ENCODE results near the gene RTEL1.
"Not testable (repeated sequence)": the region's sequence is repeated elsewhere in the genome, so short reads cannot be mapped to it uniquely, and the experiment has no call there.

The RTEL1 gene

GRCh38 chr20:63652192-63652980, 5.7 kb upstream of the RTEL1 start:
- no peak for DNase-seq

GRCh38 chr20:63653041-63653973, 4.8 kb upstream of the RTEL1 start, which contains the start of gene STMN3:
TSS of gene STMN3 (minus strand) at chr20:63653424. CDS start at chr20:63653345, 79 bp downstream.
- DNase-seq = peak; percentile 80 to 93 (median 88)

DNA sequence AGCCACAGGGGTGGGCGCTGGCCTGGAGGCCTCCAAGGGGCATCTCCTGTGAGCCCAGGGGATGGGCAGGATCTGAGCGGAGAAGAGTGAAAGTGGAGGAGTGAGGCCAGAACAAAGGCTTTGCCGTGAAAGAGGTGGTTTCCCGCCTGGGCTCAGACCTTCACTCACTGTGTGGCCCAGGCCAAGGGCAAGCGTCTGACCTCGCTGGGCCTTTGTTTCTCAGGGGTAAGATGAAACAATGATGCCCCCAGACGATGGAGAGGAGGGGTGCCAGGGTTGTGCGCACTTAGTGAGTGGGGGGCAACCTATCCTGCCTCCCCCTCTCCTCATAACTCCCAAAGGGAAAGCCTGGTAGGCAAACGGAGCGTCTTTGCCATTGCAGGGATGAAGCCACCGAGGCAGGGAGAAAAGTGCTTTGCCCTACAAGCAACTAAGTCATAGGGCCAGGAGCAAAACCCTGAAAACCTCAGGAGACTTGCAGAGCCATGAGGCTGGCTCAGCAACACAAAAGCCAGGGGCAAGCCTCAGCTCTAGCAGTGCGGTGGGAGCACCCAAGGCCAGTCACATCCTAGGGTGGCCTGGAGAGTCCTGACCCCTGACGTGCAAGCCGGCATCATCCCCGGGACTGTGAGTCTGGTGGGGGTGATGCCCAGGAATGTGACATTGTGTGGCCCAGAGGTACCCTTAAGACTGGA, 4.0 kb upstream of the RTEL1 start:
- no peak for DNase-seq

DNA sequence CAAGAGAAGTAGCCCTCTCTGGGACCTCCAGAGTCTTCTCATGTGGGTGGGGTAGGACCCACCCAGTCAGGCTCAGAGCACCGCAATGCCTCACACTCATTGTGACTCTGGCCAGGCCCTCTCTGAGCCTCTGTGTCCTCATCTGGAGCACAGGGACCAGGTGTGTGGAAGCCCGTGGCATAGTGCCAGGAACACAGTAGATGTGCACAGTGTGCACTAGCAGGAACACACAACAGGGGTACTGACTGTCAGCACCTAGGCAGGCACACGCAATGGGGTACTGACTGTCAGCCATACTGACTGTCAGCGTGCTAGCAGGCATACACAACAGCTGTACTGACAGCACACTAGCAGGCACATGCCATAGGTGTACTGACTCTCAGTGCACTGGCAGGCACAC, 2.9 kb upstream of the RTEL1 start:
- DNase-seq = no peak

GRCh38 chr20:63656451-63656850, 1.7 kb upstream of the RTEL1 start:
- no peak for DNase-seq

GRCh38 chr20:63657260-63657936, 714 bp upstream of the RTEL1 start:
- DNase-seq = no peak

DNA sequence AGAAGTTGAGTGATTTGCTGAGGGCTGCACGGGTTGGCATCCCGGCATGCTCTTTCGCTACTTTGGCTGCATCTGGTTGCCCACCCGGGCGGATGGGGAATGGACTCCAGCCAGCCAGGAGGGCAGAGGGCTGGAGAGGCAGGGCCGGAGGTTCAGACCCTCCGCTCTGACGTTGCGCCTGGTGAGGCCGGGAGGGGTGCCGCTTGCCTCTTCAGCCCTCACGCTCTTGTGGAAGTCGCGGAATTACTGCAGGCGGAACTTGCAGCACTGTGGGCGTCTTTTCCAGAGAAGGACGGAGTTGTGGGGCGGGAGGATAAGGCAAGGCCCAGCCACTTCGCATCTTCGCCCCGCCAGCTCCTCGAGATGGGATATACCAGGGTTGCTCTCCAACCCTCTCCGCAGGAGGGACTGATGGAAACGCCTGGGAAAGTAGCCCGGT, 656 bp downstream of the RTEL1 start:
- DNase-seq = peak; percentile 71 to 73 (median 71)

DNA sequence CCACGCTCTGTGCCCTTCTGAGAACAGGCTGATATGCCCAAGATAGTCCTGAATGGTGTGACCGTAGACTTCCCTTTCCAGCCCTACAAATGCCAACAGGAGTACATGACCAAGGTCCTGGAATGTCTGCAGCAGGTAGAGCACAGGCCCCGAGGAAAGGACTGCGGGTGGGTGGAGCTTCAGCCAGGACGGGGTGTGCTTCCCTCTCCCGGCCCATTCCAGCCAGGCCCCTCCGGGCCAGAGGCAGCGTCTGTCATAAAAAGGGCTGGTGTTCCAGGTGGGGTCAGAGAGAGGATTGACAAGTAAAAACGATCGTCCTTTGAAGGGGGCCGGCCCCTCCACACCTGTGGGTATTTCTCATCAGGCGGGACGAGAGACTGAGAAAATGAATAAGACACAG, 1.3 kb downstream of the RTEL1 start:
- no peak for DNase-seq

DNA sequence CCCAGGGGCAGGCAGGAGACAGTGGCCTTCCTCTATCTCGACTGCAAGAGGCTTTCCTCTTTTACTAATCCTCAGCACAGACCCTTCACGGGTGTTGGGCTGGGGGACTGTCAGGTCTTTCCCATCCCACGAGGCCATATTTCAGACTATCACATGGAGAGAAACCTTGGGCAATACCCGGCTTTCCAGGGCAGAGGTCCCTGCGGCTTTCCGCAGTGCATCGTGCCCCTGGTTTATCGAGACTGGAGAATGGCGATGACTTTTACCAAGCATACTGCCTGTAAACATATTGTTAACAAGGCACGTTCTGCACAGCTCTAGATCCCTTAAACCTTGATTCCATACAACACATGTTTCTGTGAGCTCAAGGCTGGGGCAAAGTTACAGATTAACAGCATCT, 2.1 kb downstream of the RTEL1 start:
- DNase-seq = not testable (repeated sequence)

GRCh38 chr20:63660622-63661021, 2.5 kb downstream of the RTEL1 start:
- DNase-seq = no peak

DNA sequence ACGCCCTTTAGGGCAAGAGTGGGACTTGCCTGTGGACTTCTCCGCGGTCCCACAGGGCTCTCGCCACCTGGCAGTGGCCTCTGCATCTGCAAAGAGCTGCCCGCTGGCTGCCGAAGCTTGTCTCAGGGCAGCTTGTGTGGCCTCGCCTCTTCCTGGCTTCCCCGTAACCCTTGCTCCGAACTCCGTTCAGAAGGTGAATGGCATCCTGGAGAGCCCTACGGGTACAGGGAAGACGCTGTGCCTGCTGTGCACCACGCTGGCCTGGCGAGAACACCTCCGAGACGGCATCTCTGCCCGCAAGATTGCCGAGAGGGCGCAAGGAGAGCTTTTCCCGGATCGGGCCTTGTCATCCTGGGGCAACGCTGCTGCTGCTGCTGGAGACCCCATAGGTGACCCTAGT, 3.0 kb downstream of the RTEL1 start:
- no peak for DNase-seq

DNA sequence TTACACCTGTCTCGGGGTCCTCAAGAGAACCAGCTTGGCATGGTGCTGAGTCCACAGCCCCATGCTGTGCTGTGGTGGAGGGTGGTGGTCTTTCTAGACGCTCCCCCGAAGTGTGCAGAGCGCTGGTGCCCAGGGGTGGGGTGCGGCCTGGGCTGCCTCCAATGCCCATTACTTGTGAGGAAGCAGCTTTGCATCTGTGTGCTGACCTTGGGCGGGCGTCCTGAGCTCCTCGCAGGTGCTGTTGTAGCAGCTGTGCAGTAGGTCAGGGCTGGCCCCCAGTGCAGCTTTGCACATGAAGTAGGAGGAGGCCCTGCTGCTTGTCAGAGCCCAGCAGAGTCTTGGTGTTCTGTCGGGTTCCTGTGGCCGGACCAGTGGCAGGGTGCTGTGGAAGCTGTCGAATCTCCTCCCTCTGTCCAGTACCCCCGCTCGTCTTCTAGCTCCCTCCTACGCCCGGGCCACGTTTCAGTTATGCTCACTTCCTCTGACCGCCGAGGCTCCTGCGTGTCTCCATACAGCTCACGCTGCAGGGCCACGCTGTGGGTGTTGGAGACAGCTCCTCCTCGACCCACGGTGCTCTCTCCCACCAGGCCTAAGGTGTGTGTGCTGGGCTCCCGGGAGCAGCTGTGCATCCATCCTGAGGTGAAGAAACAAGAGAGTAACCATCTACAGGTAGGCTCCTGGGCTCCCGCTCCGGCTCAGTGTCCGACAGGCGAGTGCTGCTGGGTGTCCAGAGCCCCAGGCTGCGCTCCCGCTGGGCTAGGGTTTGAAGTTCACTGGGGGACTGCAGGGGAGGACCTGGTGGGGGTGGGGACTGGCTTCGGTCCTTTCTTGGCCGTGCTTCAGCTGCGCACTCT, 4.1 kb downstream of the RTEL1 start:
- DNase-seq = no peak

DNA sequence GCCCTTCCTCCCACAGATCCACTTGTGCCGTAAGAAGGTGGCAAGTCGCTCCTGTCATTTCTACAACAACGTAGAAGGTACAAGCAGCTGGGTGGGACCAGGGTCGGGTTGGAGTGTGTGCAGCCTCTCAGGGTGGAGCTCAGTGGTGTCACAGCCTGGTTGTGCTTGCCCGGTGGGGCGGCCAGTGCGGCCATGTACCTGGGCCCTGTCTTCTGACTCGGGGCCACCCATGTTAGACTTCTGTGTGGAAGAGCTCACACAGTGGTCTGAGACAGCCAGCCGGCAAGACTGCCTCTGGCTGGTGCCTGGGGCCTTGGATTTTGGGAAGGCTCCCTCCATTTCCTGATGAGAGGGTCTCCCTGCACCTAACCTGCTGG, 4.7 kb downstream of the RTEL1 start:
- no peak for DNase-seq

GRCh38 chr20:63663332-63664066, 5.4 kb downstream of the RTEL1 start:
- no peak for DNase-seq

DNA sequence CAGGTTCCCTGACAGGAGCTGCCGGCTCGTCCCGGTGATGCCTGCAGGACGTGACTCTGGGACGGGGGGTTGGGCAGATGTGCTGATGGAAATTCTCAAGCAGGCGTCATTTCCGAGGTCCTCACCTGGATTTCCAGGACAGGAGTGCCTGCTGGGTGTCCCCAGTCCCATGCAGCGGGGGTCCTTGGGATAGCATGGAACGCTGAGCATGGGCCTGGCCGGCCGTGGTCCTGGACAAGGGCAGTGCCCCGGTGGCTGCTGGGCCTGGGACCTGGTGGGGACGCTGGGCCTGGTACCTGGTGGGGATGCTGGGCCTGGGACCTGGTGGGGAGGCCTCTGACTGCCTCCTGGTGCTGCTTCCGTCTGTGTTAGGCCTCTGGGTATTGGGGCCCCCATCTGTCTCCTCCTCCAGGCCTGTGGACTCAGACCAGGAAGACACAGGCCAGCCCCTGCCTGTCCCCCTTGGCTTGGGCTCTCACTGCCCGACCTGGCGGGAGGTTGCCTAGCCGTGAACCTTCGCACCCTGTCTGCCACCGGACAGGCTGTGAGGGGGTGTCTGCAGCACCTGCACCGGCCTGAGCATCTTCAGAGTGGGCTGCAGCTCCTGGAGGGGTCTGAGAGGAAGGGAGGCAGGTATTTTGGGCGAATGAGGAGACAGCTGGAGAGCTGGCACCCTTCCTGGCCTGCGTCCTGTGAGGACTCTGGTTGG, 6.2 kb downstream of the RTEL1 start:
- no peak for DNase-seq

GRCh38 chr20:63664861-63665594, 6.9 kb downstream of the RTEL1 start:
- no peak for DNase-seq

DNA sequence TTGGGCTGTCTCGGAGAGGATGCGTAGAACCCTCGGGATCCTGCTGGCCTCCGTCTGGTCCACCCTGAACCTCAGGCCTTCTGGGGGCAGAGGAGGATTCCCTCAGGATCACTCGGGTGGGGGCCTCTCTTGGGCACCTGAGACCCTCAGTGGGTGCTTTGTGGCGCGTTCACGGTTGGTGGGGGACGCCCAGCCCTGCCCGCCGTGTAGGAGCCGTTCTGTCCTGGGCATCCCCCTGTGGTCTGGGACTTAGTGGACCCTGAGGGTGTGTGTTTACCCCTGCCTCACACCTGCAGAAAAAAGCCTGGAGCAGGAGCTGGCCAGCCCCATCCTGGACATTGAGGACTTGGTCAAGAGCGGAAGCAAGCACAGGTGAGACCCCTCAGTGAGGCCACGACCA, 7.6 kb downstream of the RTEL1 start:
- no peak for DNase-seq

DNA sequence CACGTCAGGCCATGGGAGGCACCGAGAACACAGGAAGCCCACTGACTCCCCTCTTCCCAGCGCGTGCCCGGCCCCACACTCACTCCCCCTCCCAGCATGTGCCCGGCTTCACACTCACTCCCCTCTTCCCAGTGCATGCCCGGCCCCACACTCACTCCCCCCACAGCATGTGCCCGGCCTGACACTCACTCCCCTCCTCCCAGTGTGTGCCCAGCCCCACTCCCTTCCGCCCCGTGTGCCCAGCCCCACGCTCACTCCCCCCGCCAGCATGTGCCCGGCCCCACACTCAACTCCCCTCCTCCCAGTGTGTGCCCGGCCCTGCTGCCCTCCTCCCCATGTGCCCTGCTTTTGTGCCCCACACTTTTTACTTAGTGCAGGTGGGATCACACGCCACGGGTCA, 9.7 kb downstream of the RTEL1 start:
- DNase-seq = no peak

DNA sequence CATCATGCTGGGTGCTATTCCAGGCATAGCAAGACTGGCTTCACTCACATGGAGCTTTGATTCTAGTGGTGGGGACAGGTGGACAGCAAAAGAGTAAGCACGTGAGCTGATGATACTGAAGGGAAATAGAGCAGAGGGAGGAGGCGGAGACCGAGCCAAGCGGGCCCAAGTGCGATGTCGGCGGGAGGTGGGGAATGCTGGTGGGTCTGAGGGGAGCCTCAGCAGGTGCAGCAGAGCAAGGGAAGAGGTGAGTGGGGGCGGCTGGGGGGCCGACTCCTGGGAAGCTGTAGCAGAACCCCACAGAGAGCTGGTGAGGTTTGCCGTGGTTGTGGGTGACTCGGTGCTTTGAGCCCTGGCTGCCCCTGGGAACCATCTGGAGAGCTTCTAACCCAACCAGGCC, 10.2 kb downstream of the RTEL1 start:
- no peak for DNase-seq

GRCh38 chr20:63671695-63672094, 13.6 kb downstream of the RTEL1 start:
- not testable (repeated sequence) for DNase-seq
